GM18951 (cell line): ENCODE results near the gene EIF5B.
"Not testable (repeated sequence)": the region's sequence is repeated elsewhere in the genome, so short reads cannot be mapped to it uniquely, and the experiment has no call there.

Source experiments
- POLR2A ChIP-seq: IDR thresholded peaks from 4 replicates; pipeline ENCODE4 v1.6.1; 2011; ENCODE audit warnings: mild to moderate bottlenecking; ENCODE audit not compliant: insufficient read length, insufficient read depth; ENCODE audit errors: extremely low read depth
- in situ Hi-C: fragments of 300-500 bp; cut with MboI; formaldehyde crosslinking; loops from one replicate; pipeline ENCODE4 v1.12.0; 2022; ENCODE audit warnings: low sequenced_read_pairs, mixed read lengths, inconsistent platforms; ENCODE audit not compliant: unreplicated experiment

EIF5B gene, protein sequence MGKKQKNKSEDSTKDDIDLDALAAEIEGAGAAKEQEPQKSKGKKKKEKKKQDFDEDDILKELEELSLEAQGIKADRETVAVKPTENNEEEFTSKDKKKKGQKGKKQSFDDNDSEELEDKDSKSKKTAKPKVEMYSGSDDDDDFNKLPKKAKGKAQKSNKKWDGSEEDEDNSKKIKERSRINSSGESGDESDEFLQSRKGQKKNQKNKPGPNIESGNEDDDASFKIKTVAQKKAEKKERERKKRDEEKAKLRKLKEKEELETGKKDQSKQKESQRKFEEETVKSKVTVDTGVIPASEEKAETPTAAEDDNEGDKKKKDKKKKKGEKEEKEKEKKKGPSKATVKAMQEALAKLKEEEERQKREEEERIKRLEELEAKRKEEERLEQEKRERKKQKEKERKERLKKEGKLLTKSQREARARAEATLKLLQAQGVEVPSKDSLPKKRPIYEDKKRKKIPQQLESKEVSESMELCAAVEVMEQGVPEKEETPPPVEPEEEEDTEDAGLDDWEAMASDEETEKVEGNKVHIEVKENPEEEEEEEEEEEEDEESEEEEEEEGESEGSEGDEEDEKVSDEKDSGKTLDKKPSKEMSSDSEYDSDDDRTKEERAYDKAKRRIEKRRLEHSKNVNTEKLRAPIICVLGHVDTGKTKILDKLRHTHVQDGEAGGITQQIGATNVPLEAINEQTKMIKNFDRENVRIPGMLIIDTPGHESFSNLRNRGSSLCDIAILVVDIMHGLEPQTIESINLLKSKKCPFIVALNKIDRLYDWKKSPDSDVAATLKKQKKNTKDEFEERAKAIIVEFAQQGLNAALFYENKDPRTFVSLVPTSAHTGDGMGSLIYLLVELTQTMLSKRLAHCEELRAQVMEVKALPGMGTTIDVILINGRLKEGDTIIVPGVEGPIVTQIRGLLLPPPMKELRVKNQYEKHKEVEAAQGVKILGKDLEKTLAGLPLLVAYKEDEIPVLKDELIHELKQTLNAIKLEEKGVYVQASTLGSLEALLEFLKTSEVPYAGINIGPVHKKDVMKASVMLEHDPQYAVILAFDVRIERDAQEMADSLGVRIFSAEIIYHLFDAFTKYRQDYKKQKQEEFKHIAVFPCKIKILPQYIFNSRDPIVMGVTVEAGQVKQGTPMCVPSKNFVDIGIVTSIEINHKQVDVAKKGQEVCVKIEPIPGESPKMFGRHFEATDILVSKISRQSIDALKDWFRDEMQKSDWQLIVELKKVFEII

DNA sequence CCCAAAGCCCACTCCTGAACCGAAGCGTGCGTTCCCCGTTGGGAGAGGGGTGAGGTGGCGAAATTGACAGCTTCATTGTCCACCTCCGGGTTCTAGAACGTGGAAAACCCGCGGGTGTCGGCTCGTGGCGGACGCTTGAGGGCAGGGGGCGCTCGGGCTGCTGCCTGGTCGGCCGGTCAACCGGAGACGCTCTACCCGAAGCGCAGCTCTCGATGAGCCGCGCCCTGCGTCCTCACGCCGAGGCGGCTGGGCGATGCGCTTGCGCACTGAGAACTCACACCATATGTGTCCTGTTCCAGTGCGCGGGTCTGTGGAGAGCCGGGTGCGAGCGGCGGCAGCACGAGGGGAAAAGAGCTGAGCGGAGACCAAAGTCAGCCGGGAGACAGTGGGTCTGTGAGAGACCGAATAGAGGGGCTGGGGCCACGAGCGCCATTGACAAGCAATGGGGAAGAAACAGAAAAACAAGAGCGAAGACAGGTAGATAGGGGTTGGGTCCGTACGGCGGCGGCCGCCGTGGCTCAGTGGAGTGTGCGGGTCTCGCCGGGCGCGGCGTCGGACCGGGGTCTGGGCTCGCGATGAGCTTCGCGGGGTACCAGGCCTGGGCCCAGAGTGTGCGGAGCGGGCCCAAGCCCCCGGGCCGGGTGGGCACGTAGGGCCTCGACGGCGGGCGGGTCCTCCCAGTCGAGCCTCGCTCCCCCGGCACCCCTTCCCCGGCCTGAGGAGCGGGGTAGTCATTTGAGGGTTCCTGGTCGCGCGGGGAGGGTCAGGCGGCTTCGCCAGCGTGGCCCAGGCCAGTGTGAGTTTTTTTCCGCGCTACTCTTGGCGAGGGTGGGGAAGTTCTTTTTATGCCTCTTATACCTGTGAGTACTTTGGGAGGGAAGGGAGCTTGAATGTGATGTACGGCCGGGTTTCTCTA lies at the start of gene EIF5B:
EIF5B (plus strand) TSS at position 277 of the 916 bp plus-strand sequence; CDS start at position 443, 166 bp downstream.
- TF ChIP-seq POLR2A = peak; percentile 95
- in situ Hi-C loops = no loop called here

DNA sequence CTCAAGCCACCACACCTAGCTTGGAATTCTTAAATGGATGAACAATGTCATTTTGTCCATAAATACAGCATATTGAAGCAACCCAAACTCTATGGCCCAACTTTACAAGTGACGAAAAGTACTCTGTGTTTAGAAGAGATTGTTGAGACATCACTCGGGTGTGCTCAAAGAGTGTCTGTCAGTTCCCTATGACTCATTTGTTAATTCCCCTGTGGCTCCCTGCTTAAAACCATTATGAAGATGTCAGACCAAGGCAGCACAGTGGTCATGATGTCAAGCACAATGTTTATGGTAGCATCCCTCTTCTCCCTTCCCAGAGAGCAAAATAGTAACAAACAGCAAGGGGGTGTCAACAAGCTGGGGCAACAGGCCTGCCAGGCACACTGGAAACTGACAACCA lies 39.2 kb upstream of the EIF5B start:
- in situ Hi-C loops = no loop called here
- TF ChIP-seq POLR2A = no peak

DNA sequence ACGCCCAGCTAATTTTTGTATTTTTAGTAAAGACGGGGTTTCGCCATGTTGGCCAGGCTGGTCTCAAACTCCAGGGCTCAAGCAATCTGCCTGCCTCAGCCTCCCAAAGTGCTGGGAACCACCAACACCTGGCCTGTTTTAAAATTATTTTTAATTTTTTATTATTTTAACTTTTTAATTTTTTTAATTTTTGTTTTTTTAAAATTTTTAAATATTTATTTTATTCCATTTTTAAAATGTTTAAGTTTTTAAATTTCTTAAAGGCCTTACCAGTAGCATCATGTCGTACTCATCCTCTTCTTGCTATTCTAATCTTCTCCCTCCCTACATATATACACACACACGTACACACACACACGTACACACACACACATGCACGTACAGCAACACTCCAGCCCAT lies 37.6 kb upstream of the EIF5B start:
- in situ Hi-C loops = no loop called here
- TF ChIP-seq POLR2A = no peak

DNA sequence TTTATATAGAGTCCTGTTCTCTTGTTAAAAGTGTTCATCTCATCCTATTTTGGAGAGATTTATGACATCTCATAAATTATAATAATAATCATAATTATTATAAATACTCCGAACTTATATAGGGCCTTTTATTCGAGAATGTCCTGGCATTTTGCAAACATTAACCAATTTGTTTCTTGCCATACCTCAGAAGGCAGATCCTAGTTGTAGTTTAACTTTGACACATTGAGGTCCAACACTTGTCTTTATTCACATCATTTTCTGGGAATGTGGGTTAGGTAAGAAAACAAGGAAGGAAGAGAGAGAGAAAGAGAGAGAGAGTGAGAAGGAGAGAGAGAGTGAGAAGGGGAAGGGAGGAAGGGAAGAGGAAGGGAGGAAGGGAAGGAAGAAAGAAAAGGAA lies 36.1 kb upstream of the EIF5B start, which contains the start of gene LYG1:
LYG1 (minus strand) TSS at position 101 of the 400 bp plus-strand sequence. CDS start 5,527 bp downstream, outside the sequence.
- in situ Hi-C loops = not testable (repeated sequence)

DNA sequence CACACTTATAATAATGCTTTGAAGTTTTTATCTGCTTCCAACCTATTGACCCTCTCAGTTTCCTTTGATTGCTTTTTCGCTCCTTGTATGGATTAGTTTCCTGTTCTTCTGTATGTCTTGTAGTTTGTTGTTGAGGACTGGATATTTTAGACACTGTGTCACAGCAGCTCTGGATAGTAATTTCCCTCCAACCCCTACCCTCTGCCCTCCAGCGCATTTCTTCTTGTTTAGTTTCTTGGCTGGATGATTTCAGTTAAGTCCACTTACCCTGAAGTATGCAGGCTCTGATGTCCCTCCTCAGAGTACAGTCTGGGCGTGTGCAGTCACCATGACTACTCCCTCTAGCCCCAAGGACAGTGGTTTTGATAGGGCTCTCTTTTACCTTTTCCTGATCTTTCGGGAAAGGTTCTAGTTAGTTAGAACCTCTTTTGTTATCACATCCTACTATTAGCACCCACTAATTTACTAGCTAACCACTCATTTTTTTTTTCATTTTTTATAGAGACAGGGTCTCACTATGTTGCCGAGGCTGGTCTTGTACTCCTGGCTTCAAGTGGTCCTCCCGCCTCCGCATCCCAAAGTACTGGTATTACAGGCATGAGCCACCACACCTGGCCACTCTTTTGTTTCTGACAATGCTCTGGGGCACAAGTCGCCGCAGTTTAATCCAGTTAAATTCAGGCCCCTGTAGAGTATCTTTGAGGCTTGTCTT lies 19.9 kb upstream of the EIF5B start:
- TF ChIP-seq POLR2A = no peak
- in situ Hi-C loops = no loop called here

DNA sequence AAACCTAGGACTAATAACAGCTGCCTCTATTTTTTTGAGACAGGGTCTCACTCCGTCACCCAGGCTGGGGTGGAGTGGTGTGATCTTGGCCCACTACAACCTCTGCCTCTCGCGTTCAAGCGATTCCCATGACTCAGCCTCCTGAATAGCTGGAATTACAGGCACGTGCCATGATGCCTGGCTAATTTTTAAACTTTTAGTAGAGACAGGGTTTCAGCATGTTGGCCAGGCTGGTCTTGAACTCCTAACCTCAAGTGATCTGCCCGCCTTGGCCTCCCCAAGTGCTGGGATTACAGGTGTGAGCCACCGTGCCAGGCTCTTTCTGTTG lies 19.4 kb upstream of the EIF5B start:
- in situ Hi-C loops = not testable (repeated sequence)

DNA sequence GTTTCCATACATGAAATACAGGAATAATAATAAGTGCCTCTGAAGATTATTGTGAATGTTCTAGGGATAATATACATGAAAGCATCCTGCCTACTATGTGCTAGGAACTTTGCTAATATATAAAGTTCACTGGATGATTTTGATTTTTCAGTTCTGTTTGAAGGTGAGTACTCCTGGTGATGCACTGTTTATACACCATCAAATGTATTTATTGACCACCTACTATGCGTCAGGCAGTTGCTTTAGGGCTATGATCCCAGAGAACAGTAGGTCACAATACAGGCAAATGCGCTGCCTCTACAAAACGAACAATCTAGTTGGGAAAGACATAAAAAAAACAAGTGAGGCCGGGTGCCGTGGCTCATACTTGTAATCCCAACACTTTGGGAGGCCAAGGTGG lies 11.8 kb upstream of the EIF5B start:
- no peak for TF ChIP-seq POLR2A
- in situ Hi-C loops = no loop called here

DNA sequence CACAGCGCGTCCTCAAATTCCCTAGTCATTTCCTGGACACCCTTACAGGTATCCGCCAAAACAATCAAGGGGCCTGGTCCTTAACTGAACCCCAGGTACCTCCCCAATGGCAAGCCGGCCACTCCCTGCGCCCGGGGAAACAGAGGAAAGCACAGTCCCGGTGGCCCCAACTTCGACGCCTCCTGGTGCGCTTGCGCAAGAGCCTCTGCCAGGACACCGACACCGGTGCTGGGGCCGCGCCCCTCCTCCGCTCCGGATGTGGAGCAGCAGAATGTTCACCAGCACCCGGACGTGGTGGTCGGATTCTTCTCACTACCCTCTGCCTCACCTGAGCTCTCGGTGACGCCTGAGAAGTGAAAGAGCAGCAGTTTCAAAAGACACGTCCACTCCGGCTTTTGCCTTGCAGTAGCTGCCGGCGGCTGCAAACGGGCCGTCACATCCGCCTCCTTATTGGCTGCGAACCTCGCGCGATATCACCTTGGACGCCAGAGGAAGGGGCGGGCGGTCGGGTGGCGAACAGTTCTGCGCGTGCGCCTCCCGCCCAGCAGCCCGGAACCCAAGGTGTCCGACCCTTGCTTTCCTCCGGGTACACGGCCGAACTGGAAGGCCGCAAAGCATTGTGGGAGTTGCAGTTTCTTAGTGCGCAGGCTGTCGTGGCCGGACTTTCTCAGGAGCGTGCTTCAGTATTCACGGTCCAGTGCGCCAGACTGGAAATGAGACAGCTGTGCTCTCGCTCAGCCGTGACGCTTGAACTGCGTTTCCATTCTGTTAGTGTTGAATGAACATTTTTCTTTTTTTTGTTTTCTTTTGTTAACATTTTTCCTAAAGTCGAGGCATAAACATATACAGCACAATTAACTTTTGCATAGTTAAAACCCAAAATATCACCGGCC lies 1.0 kb upstream of the EIF5B start, which contains the start of gene TXNDC9:
TXNDC9 (minus strand) TSS at position 423 of the 893 bp plus-strand sequence. CDS start 3,123 bp downstream, outside the sequence.
- in situ Hi-C loops = no loop called here
- peak; percentile 93 for TF ChIP-seq POLR2A

DNA sequence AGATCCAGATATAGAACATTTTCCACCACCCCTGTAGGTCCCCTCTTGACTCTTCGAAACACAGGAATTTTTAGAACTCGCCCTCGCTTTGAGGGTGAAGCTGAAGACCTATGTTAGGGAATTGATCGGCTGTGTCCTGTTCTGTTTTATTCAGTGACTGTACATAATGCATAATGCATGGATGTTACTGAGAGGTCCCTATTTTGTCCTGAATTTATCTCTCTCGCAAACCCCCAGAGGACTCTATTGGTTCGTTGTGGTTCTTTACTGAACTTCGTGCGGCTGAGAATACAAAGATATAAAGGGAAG lies 431 bp upstream of the EIF5B start:
- in situ Hi-C loops = no loop called here
- TF ChIP-seq POLR2A = no peak

DNA sequence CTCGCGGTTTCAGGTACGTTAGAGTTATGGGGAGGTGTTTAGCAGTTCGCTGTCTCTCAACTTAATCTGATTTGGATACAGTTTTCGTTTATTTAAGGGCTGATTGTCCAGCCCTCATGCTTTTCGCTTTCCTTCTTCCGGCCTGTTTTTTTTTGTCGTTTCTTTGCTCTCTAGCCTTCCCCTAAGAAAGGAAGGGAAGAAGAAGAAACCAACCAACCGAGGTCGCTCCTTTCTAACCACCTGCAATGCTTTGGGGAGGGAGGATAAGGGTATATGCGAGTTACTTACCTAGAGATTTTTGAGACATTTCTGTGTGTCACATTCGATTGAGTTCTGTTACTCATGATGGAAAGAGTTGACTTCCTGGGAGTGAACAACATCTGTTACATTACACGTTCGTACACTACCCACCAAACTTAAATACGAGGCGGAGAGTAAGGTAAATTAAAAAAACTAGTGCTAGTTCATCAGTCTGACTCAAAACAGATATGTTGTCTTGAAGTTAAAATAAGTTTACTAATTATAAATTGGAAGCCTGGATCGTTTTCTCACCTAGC lies 918 bp downstream of the EIF5B start:
- TF ChIP-seq POLR2A = no peak
- in situ Hi-C loops = no loop called here
